Vagina (tissue), 2 donors: ENCODE results near the gene PEPD. TPM values are rescaled to one million over a fixed set of nuclear protein-coding genes. Genes with fewer than 3 reads are reported as not detected.

ENCODE experiments used
- DNase-seq, 2 donors: peaks; one replicate each; pipeline ENCODE4 v3.0.0-alpha.2; 2017; ENCODE audit errors: extremely low spot score in 2 of 2
- H3K27ac ChIP-seq: fragments of 200-600 bp; sonication (generic); one replicate; pipeline ENCODE4 v1.5.1; 2019
- H3K27me3 ChIP-seq: fragments of 200-600 bp; sonication (generic); one replicate; pipeline ENCODE4 v1.5.1; 2019
- H3K36me3 ChIP-seq, 2 donors: fragments of 200-600 bp; sonication (generic); one replicate each; pipeline ENCODE4 v1.5.1; 2017 to 2019
- H3K4me1 ChIP-seq: fragments of 200-600 bp; sonication (generic); one replicate; pipeline ENCODE4 v1.5.1; 2019
- H3K4me3 ChIP-seq, 2 donors: fragments of 200-600 bp; sonication (generic); 1 replicate in 1 of 2; 2 replicates in 1 of 2; pipeline ENCODE4 v1.5.1; 2016 to 2019
- H3K9me3 ChIP-seq: fragments of 200-600 bp; sonication (generic); one replicate; pipeline ENCODE4 v1.5.1; 2019
- POLR2A ChIP-seq, 2 donors: fragments of 450-650 bp; IDR thresholded peaks; one replicate each; pipeline ENCODE4 v1.6.1; 2017; ENCODE audit warnings: antibody characterized with exemption in 2 of 2, mild to moderate bottlenecking in 2 of 2, moderate library complexity in 2 of 2
- POLR2AphosphoS5 ChIP-seq, 2 donors: sonication (generic); formaldehyde crosslinking; IDR thresholded peaks; one replicate each; pipeline ENCODE4 v1.9.0; 2017; ENCODE audit warnings: antibody characterized with exemption in 2 of 2, mild to moderate bottlenecking in 2 of 2, low read depth in 1 of 2; ENCODE audit not compliant: insufficient read depth in 1 of 2
- intact Hi-C: fragments of 100-400 bp; cut with DNase I; formaldehyde crosslinking; loops from one replicate; pipeline ENCODE4 v1.15.1; 2023
- total RNA-seq: library from RNA; depleted of rRNA; stranded (reverse); fragments of >200 nt; gene quantifications from one replicate; pipeline ENCODE4 v1.2.3, GENCODE V29; 2016
- TF ChIP-seq, protein P1 (sequence below), 3 experiments: fragments of 450-650 bp in 2 of 3; fragments of 200-600 bp in 1 of 3; sonication (generic) in 1 of 3; IDR thresholded peaks; one replicate each; pipeline ENCODE4 v1.5.1; 2017 to 2019; ENCODE audit warnings: antibody characterized with exemption in 3 of 3, mild to moderate bottlenecking in 2 of 3, moderate library complexity in 2 of 3

PEPD gene
- total RNA-seq, 1 donor from 2014 or later = 61.9 TPM

DNA sequence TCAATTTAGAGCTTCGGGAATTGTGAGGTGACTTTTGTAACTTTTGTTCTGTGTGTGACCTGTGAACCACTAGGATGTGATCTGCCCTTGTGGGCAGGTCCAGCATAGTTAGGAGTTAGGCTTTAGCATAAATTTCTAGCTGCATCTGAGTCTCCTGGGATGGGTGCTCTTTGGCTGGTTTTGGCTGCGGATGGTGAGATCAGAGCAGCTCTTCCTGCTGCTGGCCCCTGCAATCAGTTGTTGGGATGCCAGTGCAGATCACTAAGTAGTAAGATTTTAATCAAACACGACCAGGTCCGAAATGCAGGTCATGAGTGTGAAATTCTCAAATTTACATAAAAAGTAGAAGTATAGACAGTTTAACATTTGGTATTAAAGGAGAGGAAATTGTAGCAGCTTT lies 139.6 kb downstream of the PEPD start:
- Histone ChIP-seq H3K4me1 (peaks cover 26% of the 10 kb centered on the region), H3K4me3 (no peak overlapping the region), H3K9me3 (no peaks in the 10 kb centered on the region), H3K36me3 (peaks cover 0 to 23% of the 10 kb centered on the region in 2 donors), H3K27ac (no peak overlapping the region), H3K27me3 (no peaks in the 10 kb centered on the region)
- no peak for TF ChIP-seq POLR2A (IDR thresholded peaks at IDR 0.05)
- TF ChIP-seq, protein P1, sequence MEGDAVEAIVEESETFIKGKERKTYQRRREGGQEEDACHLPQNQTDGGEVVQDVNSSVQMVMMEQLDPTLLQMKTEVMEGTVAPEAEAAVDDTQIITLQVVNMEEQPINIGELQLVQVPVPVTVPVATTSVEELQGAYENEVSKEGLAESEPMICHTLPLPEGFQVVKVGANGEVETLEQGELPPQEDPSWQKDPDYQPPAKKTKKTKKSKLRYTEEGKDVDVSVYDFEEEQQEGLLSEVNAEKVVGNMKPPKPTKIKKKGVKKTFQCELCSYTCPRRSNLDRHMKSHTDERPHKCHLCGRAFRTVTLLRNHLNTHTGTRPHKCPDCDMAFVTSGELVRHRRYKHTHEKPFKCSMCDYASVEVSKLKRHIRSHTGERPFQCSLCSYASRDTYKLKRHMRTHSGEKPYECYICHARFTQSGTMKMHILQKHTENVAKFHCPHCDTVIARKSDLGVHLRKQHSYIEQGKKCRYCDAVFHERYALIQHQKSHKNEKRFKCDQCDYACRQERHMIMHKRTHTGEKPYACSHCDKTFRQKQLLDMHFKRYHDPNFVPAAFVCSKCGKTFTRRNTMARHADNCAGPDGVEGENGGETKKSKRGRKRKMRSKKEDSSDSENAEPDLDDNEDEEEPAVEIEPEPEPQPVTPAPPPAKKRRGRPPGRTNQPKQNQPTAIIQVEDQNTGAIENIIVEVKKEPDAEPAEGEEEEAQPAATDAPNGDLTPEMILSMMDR (IDR thresholded peaks at IDR 0.05) = no peak
- TF ChIP-seq POLR2AphosphoS5 (IDR thresholded peaks at IDR 0.05; ENCODE audit: insufficient read depth in 1 of 2, low read depth in 1 of 2) = no peak
- intact Hi-C loops = no loop called here
- no peak for DNase-seq

DNA sequence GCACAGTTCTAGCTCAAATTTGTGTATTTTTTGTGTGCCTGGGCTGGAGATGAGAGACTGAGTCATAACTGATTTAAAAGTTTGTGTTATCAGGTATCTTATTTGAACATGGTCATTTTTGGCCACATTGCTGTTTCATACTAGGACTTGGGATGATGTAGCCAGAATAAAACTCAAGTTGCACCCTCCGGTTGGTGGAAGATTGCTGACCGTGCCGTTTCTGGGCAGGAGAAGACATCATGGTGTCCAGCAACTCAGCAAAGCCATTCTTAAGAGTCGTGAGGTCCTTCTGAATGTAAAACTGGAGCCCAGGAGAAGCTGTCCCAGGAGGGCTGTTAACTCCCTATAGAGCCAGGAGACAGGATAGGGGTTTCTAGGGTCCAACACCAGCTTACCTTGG lies 140.5 kb downstream of the PEPD start:
- no peak overlapping the region for H3K4me3 ChIP-seq
- H3K9me3 ChIP-seq = no peaks in the 10 kb centered on the region
- H3K4me1 ChIP-seq = peaks cover 35% of the 10 kb centered on the region
- H3K27me3 ChIP-seq = no peaks in the 10 kb centered on the region
- H3K27ac ChIP-seq = no peak overlapping the region
- no peak for DNase-seq
- TF ChIP-seq POLR2AphosphoS5 (IDR thresholded peaks at IDR 0.05; ENCODE audit: insufficient read depth in 1 of 2, low read depth in 1 of 2) (no peak), POLR2A (IDR thresholded peaks at IDR 0.05) (no peak)
- TF ChIP-seq, protein P1 (IDR thresholded peaks at IDR 0.05) = no peak
- H3K36me3 ChIP-seq = peaks cover 0 to 16% of the 10 kb centered on the region in 2 donors
- intact Hi-C loops = no loop called here

DNA sequence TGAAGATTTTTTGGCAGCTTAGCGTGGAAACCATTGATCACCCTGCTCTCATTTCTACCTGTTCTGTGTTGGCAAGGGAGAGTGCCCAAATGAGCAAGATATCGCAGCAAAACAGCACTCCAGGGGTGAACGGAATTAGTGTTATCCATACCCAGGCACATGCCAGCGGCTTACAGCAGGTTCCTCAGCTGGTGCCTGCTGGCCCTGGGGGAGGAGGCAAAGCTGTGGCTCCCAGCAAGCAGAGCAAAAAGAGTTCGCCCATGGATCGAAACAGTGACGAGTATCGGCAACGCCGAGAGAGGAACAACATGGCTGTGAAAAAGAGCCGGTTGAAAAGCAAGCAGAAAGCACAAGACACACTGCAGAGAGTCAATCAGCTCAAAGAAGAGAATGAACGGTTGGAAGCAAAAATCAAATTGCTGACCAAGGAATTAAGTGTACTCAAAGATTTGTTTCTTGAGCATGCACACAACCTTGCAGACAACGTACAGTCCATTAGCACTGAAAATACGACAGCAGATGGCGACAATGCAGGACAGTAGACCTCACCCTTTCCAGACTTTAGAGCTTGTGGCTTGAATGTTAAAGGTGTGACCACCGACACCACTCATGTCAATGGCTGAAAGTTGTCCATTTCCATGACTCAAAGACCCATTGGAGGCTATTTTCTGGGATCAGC lies 142.3 kb downstream of the PEPD start:
- TF ChIP-seq, protein P1 (IDR thresholded peaks at IDR 0.05) = no peak
- no peak for TF ChIP-seq POLR2AphosphoS5 (IDR thresholded peaks at IDR 0.05; ENCODE audit: insufficient read depth in 1 of 2, low read depth in 1 of 2)
- no peak for TF ChIP-seq POLR2A (IDR thresholded peaks at IDR 0.05)
- Histone ChIP-seq H3K9me3 (no peaks in the 10 kb centered on the region), H3K27ac (no peak overlapping the region), H3K36me3 (peaks cover 0 to 13% of the 10 kb centered on the region in 2 donors), H3K4me1 (peaks cover 53% of the 10 kb centered on the region), H3K27me3 (no peaks in the 10 kb centered on the region), H3K4me3 (no peak overlapping the region)
- DNase-seq = no peak
- intact Hi-C loops = no loop called here

DNA sequence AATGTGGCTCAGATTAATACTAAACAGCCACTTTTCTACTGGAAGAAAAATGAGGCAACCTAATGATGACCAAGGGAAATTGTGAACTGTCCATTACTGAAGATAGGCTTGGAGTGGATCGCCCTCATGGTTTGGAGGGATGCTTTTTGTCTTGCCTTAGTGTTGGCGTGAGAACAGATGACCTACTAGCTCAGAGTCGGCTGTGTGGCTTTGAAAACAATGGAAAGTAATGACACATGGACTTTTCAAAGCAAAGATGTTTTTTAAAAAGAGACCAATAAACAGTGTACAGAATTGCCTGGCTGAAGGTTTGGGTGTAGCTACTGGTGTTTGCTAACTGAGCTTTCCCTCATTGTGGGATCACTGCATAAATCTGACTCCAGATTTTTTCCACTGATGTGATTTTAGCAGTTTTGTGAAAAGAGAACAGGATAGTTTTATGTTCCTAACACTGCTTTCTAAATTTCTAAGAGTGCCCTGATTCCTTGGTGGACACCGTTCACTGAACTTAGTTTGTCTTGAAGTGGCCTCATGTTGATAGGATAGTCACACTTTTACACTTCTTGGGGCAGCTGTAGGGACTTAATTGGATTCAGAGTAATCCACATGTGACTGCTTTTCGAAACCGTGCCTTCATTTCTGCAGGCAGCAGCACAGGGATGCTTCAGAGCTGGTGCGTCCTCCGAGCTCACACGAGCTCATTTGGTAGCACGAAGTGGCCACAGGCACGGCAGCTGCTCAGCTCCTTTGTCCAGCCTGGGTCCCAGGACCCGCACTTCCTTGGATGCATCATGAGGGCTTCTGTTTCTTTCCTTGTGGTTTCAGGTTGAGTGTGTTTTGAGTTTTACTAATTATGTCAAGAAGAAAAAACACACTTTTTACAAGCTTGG lies 143.8 kb downstream of the PEPD start:
- Histone ChIP-seq H3K4me3 (no peak overlapping the region), H3K27ac (no peak overlapping the region), H3K36me3 (peaks cover 0 to 13% of the 10 kb centered on the region in 2 donors), H3K27me3 (no peaks in the 10 kb centered on the region), H3K9me3 (no peaks in the 10 kb centered on the region), H3K4me1 (peaks cover 58% of the 10 kb centered on the region)
- DNase-seq = peak in 1 of 2 donors; percentile 52
- TF ChIP-seq, protein P1 (IDR thresholded peaks at IDR 0.05) = no peak
- TF ChIP-seq POLR2AphosphoS5 (IDR thresholded peaks at IDR 0.05; ENCODE audit: insufficient read depth in 1 of 2, low read depth in 1 of 2) (no peak), POLR2A (IDR thresholded peaks at IDR 0.05) (no peak)
- intact Hi-C loops = no loop called here
